ENCODE measurements around the gene OSCP1. TPM values are rescaled to one million over a fixed set of nuclear protein-coding genes. Genes with fewer than 3 reads are reported as not detected.

Gene OSCP1
- total and polyA plus RNA-seq, 12 donors, result 2.1 to 9.6 (median 7.7) TPM

DNA sequence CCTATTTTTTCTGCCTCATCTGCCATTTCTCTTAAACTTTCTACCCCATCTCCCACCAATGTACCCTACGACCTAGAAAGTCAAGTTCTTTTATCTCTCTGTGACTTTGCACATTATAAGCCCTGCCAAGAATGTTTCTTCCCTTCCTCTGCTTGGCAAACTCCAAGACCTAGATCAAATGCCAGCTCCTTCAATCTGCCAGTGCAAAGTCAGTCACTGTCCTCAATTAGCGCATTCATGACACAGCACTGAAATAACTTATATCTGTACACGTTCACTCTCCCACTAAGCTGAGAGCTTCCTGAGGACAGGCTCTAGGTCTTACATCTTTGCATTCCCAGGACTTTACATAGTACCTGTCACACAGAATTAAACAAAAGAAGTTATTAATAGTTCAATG, 31.1 kb downstream of the OSCP1 start:
- TF ChIP-seq CTCF (IDR thresholded peaks at IDR 0.05), result no peak
- Histone ChIP-seq H3K4me1 (peaks cover 4 to 18% (median 13%) of the 10 kb centered on the region in 9 donors), H3K4me3 (no peak overlapping the region), H3K9me3 (no peaks in the 10 kb centered on the region), H3K27me3 (no peaks in the 10 kb centered on the region), H3K27ac (no peak overlapping the region), H3K36me3 (peaks cover 0 to 35% (median under 1%) of the 10 kb centered on the region in 9 donors)
- no peak for DNase-seq
- WGBS, 2 donors, result 45 to 58% methylated on average over 3 of the region's 3 CpGs
- intact Hi-C loops (cut with DNase I), result loop anchor here in 3 of 10 donors (5.0 to 10.0 kb wide), 3 partner anchors 72 to 284 kb away; partner anchors contain the start of gene SH3D21 (in 2 of the 3)
- peak in 3 of 8 donors; percentile 13 to 33 (median 27) for ATAC-seq

DNA sequence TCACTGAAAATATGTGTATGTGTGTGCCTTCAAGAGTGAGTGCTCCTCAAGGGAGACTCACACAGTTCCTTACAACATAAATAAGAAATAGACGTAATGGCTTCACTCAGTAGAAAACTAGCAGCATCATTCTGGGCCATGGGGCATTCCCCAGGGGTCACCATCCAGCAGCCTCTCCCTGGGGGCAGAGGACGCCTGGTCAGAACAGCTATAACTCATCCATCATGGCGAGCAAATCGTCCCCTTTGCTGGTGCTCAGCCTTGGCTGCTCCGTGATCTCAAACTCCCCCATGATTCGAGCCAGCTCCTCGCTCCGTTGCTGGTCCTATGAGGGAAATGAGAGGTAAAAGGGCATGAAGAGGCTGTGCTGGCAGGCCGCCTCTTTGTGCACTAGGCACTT, 32.3 kb downstream of the OSCP1 start:
- Histone ChIP-seq H3K27me3 (no peaks in the 10 kb centered on the region), H3K4me3 (no peak overlapping the region), H3K9me3 (no peaks in the 10 kb centered on the region), H3K4me1 (peaks cover 4 to 18% (median 13%) of the 10 kb centered on the region in 9 donors), H3K27ac (no peak overlapping the region), H3K36me3 (peaks cover 0 to 29% (median 0%) of the 10 kb centered on the region in 9 donors)
- DNase-seq (no peak), ATAC-seq (no peak)
- no peak for TF ChIP-seq CTCF (IDR thresholded peaks at IDR 0.05)
- WGBS, 2 donors, result 89 to 91% methylated on average over 9 of the region's 9 CpGs
- intact Hi-C loops (cut with DNase I), result loop anchor here in 3 of 10 donors (5.0 to 10.0 kb wide), 3 partner anchors 71 to 283 kb away; partner anchors contain the start of gene SH3D21 (in 2 of the 3)

- Histone ChIP-seq H3K27me3 (no peaks in the 10 kb centered on the region), H3K36me3 (peaks cover 0 to 11% (median 0%) of the 10 kb centered on the region in 9 donors), H3K27ac (no peak overlapping the region), H3K4me1 (peaks cover 4 to 15% (median 13%) of the 10 kb centered on the region in 9 donors), H3K9me3 (no peaks in the 10 kb centered on the region), H3K4me3 (no peak overlapping the region)
- 89 to 91% methylated on average over 15 of the region's 15 CpGs for WGBS, 2 donors
- intact Hi-C loops (cut with DNase I), result loop anchor here in 3 of 10 donors (5.0 to 10.0 kb wide), 3 partner anchors 68 to 281 kb away; partner anchors contain the start of gene SH3D21 (in 2 of the 3)
- ATAC-seq, result no peak
- no peak for TF ChIP-seq CTCF (IDR thresholded peaks at IDR 0.05)
- DNase-seq, result no peak
Observed at GRCh38 chr1:36415661-36416326, 34.5 kb downstream of the OSCP1 start.

DNA sequence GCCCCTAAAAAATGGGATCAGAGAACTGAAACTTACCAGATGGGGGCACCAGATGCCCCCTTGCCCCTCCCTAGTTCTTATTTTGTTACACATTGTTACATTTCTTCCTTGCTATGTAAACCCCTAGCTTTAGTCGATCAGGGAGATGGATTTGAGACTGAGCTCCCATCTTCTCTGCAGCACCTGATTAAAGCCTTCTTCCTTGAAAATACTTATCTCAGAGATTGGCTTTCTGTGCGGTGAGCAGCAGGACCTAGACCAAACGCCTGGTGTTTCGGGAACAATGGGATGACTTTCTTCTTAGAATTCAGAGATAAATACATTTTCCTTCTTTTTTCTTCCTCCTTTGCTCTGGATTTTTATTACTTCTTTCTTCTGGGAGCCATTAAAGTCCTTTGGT, 35.9 kb downstream of the OSCP1 start:
- intact Hi-C loops (cut with DNase I), result loop anchor here in 3 of 10 donors (10.0 kb wide), 2 partner anchors 110 to 280 kb away; partner anchors contain the start of gene SH3D21 (in 2 of the 3)
- Histone ChIP-seq H3K4me1 (peaks cover 0 to 5% (median under 1%) of the 10 kb centered on the region in 9 donors), H3K4me3 (no peak overlapping the region), H3K9me3 (no peaks in the 10 kb centered on the region), H3K36me3 (peaks cover 0 to 11% (median 0%) of the 10 kb centered on the region in 9 donors), H3K27ac (no peak overlapping the region), H3K27me3 (no peaks in the 10 kb centered on the region)
- no peak for DNase-seq
- ATAC-seq, result no peak
- 88 to 97% methylated on average over 4 of the region's 4 CpGs for WGBS, 2 donors
- no peak for TF ChIP-seq CTCF (IDR thresholded peaks at IDR 0.05)
